Stimulated activated CD4-positive, alpha-beta T cell treated with anti-CD3 and anti-CD28 coated beads, Interleukin-2, amount 100 ng/mL, for 48 hours (primary cell): ENCODE data around the gene AIF1.

Experiments used
- DNase-seq, 2 donors: peaks; one replicate each; pipeline ENCODE4 v3.0.0-alpha.2; 2020

AIF1 gene

GRCh38 chr6:31621320-31621939, 6.4 kb downstream of the AIF1 start:
- DNase-seq: no peak

- DNase-seq: no peak
These were observed 7.0 kb downstream of the AIF1 start for GRCh38 chr6:31621991-31622390.

DNA sequence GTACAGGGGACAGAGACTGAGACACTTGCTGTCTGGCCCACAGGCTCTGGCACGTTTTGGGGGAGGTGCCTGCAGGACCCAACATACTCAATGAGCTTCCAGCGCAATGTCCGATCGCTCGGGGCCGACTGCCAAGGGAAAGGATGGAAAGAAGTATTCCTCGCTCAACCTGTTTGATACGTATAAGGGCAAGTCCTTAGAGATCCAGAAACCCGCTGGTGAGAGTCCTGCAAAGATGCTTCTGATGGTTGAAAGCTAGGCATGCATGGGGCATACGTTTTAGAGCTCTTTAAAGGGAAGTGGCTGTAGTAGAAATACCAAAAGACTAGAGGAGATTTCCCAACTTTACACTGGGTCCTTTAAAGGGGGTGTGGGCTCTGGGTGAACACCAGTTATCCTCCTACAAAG, 7.7 kb downstream of the AIF1 start:
- no peak for DNase-seq

DNA sequence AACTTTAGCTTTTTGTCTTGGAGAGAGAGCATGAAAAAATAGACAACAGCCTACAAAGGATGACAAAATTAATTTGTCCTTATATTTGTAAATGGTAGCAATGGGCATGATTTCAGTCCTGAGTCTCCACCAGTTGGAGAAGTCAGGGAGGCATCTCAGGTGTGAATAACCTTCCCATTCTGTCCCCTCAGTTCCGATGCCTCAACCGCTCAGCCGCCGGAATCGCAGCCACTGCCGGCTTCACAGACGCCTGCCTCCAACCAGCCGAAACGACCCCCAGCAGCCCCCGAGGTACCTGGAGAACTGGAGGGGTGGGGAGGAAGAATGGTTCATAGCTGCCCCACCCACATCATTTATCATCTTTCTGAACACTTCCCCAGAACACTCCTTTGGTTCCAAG, 9.0 kb downstream of the AIF1 start:
- DNase-seq: no peak

DNA sequence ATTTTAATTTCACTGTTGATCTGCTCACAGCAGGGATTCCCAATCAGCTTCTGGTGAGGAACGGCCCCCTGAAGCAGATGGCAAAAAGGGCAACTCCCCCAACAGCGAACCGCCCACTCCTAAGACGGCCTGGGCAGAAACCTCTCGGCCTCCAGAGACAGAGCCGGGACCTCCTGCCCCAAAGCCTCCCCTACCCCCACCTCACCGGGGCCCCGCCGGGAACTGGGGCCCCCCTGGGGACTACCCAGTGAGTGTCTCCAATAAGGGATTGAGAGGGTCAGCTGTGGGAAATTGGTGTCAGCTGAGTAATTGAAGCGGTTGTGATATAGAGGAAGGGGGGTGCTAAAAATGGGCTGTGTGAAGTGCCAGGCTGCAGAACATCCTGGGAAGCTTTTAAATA, 11.9 kb downstream of the AIF1 start:
- no peak for DNase-seq

GRCh38 chr6:31627690-31628287, 12.8 kb downstream of the AIF1 start:
- DNase-seq: no peak

DNA sequence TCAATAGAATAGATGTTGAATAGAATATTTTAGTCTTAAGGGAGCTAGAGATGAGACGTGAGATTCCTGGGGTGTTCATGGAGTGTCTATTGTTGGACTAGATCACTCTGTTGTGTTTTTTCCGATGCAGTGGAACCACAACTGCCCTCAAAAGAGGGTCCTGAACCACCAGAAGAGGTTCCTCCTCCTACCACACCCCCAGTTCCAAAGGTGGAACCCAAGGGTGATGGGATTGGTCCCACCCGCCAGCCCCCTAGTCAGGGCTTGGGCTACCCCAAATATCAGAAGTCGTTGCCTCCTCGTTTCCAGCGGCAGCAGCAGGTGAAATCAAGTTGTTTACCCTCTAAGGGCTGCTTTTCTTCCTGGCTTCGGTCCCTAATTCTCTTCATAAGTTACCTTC, 14.0 kb downstream of the AIF1 start:
- no peak for DNase-seq

GRCh38 chr6:31630177-31630934, 15.3 kb downstream of the AIF1 start:
- DNase-seq: no peak

GRCh38 chr6:31631209-31631608, 16.2 kb downstream of the AIF1 start:
- no peak for DNase-seq

DNA sequence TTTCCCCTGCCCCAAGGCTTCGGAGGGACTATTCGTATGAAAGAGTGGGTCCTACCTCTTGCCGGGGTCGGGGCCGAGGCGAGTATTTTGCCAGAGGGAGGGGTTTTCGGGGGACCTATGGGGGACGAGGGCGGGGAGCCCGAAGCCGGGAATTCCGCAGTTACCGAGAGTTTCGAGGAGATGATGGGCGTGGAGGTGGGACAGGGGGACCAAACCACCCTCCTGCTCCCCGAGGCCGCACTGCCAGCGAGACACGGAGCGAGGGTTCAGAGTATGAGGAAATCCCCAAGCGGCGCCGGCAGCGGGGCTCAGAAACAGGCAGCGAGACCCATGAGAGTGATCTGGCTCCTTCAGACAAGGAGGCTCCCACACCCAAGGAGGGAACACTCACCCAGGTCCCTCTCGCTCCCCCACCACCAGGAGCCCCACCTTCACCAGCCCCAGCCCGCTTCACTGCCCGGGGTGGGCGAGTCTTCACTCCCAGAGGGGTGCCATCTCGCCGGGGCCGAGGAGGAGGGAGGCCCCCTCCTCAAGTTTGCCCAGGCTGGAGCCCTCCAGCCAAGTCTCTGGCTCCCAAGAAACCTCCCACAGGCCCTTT, 16.7 kb downstream of the AIF1 start:
- no peak for DNase-seq

GRCh38 chr6:31632279-31632946, 17.4 kb downstream of the AIF1 start:
- DNase-seq: no peak

DNA sequence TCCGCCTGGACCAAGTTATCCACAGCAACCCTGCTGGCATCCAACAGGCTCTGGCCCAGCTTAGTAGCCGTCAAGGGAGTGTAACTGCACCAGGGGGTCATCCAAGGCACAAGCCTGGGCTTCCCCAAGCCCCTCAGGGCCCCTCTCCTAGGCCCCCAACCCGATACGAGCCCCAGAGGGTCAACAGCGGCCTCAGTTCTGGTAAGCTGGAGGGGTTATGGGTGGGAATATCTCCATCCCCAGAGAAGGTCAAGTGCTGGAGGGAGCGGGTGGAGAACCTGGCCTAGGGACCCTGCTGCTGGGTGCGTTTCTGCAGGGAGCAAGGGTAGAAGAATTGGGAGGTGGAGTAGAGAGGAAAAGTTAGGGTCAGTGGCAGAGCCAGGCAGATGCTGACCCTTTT, 18.4 kb downstream of the AIF1 start:
- DNase-seq: no peak

- no peak for DNase-seq
These were observed 19.1 kb downstream of the AIF1 start for GRCh38 chr6:31634131-31634530.

DNA sequence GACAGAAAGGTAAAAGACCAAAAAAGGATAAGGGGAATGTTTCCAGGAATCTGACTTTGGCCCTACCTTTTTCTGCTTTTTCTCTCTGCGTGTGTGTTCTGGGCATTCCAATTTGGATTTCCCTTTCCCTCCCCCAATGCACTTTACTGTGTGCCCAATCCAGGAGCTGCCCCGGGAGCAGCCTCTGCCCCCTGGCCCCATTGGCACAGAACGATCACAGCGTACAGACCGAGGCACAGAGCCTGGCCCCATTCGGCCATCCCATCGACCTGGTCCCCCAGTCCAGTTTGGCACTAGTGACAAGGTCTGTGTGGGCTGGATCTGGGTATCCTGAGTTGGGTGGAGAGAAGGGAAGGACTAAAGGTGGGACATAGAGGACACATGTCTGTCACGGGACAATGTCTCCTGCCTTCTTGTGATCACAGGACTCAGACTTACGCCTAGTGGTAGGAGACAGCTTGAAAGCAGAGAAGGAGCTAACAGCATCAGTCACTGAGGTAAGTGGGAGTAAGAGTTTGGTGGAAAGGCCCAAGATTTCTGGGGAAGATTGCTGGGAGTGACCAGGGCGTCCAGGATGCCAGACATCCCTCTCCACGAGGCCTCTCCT, 20.0 kb downstream of the AIF1 start:
- no peak for DNase-seq

- no peak for DNase-seq
These were observed 21.9 kb downstream of the AIF1 start for GRCh38 chr6:31636698-31637596.

DNA sequence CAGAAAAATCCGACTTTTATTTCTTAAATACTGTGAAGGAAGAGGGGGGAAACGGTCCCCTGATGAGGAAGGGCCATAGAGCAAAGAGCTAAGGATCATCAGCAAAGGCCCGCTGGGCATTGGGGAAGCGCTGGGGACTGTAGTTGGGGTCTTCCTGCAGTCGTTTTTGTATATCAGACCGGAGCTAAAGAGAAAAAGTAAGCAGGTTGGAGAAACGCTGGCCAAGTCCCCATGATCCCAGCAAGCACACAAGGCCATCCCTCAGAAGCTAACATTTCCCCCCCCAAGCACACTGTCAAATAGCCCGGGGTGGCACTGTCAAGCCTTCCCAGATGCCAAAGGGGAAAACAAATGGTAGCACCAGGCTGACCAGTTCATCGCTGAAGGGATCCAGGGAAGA, 24.0 kb downstream of the AIF1 start:
- no peak for DNase-seq

GRCh38 chr6:31639449-31639861, 24.4 kb downstream of the AIF1 start:
- no peak for DNase-seq

- DNase-seq: no peak
These were observed 25.6 kb downstream of the AIF1 start for GRCh38 chr6:31640612-31641011.

DNA sequence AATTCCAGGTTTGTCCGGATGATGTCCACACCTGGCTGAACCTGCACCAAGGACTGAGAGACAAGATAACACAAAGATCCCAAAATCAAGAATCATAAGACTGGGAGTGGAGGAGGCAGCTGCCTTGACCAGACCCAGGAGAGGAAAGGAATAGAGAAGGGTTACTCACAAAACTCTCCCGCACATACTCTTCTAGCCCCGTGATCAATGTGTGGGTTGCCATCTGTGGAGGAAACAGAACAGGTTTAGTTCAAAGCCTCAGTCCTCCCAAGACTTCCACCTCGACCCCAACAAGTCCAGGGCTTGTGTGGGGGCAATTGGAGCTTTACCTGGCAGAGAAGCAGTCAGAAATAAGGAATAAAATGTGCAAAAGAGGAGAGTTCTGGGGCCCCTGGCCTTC, 26.3 kb downstream of the AIF1 start:
- no peak for DNase-seq

GRCh38 chr6:31642798-31643570, 27.9 kb downstream of the AIF1 start:
- no peak for DNase-seq

- DNase-seq: no peak
These were observed 28.9 kb downstream of the AIF1 start for GRCh38 chr6:31643818-31644454.
